Erythroblast (primary cell): ENCODE measurements around the gene SPCS2.

Experiments
- GATA1 ChIP-seq: IDR thresholded peaks from 2 replicates; pipeline ENCODE4 v1.6.1; 2011; ENCODE audit warnings: low read depth, mild to moderate bottlenecking, control low read depth, low read length, moderate library complexity
- POLR2A ChIP-seq: IDR thresholded peaks from 2 replicates; pipeline ENCODE4 v1.6.1; 2011; ENCODE audit warnings: mild to moderate bottlenecking, low read length

DNA sequence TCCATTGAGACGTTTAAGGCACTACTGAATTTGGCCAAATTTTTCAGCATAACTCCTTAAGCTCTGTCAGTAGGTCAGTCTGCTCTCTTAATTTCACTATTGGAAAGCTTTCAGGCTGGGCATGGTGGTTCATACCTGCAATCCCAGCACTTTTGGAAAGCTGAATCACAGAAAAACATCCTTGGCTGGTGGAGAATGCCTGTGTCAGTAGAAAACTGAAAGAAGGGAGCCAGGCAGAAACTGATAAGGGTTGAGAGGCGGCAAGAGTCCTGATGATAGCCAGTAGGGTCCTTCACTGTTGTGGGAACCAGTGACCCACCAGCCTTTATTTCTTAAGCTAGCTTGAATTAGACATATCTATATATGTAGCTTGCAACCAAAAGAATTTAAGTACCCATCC is 62.3 kb downstream of the SPCS2 start:
- TF ChIP-seq POLR2A (no peak), GATA1 (no peak)
